ENCODE data around the gene RGS3.
A peak's percentile ranks its signal among the peaks of the same experiment; 100 is the strongest.

Gene RGS3

DNA sequence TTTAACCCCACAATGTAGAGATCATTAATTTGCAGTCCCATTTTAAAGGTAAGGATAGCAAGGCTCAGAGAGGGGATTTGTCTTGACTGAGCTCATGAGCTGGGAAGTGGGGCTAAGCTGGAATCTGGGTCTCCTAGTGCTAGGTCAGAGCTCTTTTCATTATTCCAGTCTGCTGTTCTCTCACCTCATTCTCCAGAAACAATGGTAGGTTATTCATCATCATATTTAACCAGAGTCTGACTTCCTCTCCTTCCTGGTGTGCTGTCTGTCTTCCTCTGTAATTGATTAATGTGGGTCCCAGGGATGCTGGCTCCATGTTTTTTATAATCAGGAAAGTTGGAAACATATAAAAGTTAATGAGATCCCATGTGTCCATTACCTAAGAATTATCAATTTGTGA is 32.3 kb upstream of the RGS3 start:
- no peak for TF ChIP-seq CREB1 (IDR thresholded peaks at IDR 0.05; ENCODE audit: low read depth)
- no peak for TF ChIP-seq CEBPB (IDR thresholded peaks at IDR 0.05)
- TF ChIP-seq, protein P1, sequence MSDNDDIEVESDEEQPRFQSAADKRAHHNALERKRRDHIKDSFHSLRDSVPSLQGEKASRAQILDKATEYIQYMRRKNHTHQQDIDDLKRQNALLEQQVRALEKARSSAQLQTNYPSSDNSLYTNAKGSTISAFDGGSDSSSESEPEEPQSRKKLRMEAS (IDR thresholded peaks at IDR 0.05) = no peak
- TF ChIP-seq NFIC (IDR thresholded peaks at IDR 0.05) = no peak
- TF ChIP-seq EP300 (IDR thresholded peaks at IDR 0.05; ENCODE audit: borderline replicate concordance) = no peak
- TF ChIP-seq TEAD4 (IDR thresholded peaks at IDR 0.05) = no peak
- TF ChIP-seq TAF1 (IDR thresholded peaks at IDR 0.05; ENCODE audit: low read depth) = no peak
- TF ChIP-seq RAD21 (IDR thresholded peaks at IDR 0.05; ENCODE audit: low read depth) = no peak
- TF ChIP-seq YY1 (IDR thresholded peaks at IDR 0.05; ENCODE audit: low read depth) = no peak
- no peak for TF ChIP-seq ZBTB7A (IDR thresholded peaks at IDR 0.05; ENCODE audit: low read depth)
- no peak for TF ChIP-seq FOXM1 (IDR thresholded peaks at IDR 0.05; ENCODE audit: borderline replicate concordance, low read depth)
- TF ChIP-seq, protein P2, sequence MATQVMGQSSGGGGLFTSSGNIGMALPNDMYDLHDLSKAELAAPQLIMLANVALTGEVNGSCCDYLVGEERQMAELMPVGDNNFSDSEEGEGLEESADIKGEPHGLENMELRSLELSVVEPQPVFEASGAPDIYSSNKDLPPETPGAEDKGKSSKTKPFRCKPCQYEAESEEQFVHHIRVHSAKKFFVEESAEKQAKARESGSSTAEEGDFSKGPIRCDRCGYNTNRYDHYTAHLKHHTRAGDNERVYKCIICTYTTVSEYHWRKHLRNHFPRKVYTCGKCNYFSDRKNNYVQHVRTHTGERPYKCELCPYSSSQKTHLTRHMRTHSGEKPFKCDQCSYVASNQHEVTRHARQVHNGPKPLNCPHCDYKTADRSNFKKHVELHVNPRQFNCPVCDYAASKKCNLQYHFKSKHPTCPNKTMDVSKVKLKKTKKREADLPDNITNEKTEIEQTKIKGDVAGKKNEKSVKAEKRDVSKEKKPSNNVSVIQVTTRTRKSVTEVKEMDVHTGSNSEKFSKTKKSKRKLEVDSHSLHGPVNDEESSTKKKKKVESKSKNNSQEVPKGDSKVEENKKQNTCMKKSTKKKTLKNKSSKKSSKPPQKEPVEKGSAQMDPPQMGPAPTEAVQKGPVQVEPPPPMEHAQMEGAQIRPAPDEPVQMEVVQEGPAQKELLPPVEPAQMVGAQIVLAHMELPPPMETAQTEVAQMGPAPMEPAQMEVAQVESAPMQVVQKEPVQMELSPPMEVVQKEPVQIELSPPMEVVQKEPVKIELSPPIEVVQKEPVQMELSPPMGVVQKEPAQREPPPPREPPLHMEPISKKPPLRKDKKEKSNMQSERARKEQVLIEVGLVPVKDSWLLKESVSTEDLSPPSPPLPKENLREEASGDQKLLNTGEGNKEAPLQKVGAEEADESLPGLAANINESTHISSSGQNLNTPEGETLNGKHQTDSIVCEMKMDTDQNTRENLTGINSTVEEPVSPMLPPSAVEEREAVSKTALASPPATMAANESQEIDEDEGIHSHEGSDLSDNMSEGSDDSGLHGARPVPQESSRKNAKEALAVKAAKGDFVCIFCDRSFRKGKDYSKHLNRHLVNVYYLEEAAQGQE (IDR thresholded peaks at IDR 0.05; ENCODE audit: low read depth) = no peak
- TF ChIP-seq, protein P3, sequence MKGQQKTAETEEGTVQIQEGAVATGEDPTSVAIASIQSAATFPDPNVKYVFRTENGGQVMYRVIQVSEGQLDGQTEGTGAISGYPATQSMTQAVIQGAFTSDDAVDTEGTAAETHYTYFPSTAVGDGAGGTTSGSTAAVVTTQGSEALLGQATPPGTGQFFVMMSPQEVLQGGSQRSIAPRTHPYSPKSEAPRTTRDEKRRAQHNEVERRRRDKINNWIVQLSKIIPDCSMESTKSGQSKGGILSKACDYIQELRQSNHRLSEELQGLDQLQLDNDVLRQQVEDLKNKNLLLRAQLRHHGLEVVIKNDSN (IDR thresholded peaks at IDR 0.05) = no peak
- TF ChIP-seq EGR1 (IDR thresholded peaks at IDR 0.05) = no peak
- no peak for TF ChIP-seq TCF12 (IDR thresholded peaks at IDR 0.05; ENCODE audit: low read depth)

DNA sequence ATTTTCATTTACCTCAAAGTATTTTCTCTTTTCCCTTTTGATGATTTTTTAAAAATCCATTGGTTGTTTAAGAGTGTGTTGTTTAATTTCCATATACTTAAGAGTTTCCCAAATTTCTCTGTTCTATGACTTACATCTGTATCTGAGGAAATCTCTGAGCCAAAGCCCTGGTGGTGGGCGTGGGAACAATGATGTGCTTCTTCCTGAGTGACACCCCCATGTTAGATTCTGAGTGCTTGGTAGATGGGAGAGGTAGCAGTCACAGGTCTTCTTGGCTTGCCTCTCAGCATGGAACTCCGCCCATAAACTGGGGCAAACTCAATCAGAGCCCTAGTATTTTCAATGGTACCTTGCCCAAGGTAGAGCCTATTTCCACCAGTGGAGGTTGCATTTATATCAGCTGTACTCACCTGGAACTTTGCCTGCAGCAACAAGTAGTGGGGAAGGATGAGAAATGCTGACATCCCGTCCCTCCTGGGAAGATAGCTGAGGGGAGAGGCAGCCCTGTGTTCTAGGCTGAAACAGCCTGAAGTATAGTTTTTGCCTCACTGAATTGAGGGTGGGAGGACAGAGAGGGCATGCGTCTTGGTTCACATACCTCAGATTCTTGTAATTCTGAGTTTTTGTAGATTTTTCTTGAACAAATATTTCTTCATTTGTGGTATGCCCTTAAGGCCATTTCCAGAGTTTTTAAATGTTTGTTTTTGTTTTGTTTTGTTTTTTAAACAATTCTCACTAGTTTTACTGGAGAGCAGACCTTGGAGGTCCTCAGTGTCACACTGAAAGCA is 26.6 kb upstream of the RGS3 start:
- TF ChIP-seq EP300 (IDR thresholded peaks at IDR 0.05; ENCODE audit: borderline replicate concordance) = no peak

DNA sequence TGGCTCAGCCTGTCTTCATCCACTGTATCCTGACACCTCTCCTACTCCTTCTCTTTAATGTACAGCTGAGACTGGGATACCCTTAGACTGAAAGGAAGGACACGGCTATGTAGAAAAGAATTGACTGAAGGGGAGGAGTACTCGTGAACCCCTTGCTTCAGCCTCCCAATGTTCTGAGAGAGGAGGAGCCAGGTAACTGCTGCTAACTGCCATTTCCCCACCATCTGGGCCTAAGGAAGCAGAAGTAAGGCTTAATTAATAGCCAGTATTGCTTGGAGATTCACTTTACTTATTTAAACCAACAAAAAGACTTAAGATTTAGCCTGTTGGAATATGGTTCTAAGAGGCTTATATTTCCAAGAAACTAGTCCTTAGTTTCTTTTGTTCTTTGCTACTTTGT is 18.8 kb upstream of the RGS3 start:
- TF ChIP-seq TAF1 (IDR thresholded peaks at IDR 0.05; ENCODE audit: low read depth) = no peak

DNA sequence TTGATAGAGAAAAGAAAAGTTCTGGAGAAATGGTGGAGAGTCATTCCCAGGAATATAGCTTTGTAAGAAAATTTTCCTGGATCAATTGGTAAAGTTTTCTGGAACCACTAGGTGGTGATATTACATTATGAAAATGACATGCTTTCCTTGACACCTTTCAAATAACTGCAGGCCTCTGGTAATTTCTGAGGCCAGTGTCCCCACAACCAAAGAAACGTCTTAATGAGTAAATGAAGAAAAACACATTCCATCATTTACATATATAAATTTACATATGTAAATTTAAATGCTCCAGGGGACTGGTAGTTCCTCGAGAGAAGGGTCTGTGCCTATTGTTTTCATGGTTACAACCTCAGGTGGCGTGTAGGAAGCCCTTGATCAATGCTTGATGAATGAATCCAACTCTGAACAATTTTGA is 17.2 kb upstream of the RGS3 start:
- TF ChIP-seq, protein P3 (IDR thresholded peaks at IDR 0.05) = no peak
- no peak for TF ChIP-seq FOXM1 (IDR thresholded peaks at IDR 0.05; ENCODE audit: borderline replicate concordance, low read depth)
- peak; percentile 81 for TF ChIP-seq RAD21 (IDR thresholded peaks at IDR 0.05; ENCODE audit: low read depth)
- TF ChIP-seq CEBPB (IDR thresholded peaks at IDR 0.05) = no peak
- no peak for TF ChIP-seq EGR1 (IDR thresholded peaks at IDR 0.05)

DNA sequence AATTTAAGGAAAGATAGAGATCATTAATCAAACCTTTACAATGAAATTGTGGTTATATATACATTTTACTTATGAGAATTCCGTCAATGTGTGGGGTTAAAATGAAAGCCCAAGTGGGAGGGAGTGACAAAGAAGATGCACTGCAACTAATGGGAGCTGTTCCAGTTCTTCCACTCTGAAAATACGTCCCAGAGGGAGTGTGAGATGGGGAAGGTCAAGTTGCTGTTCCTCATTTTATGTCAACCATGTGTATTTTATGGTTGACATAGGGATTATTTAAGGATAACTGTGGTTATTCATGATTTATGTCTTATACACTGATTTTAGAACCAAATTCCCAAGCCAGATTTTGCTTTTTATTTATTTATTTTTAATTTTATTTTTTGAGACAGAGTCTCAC is 14.2 kb upstream of the RGS3 start:
- TF ChIP-seq ZBTB7A (IDR thresholded peaks at IDR 0.05; ENCODE audit: low read depth) (no peak), RAD21 (IDR thresholded peaks at IDR 0.05; ENCODE audit: low read depth) (no peak), EGR1 (IDR thresholded peaks at IDR 0.05) (no peak), NFIC (IDR thresholded peaks at IDR 0.05) (no peak), TEAD4 (IDR thresholded peaks at IDR 0.05) (no peak), EP300 (IDR thresholded peaks at IDR 0.05; ENCODE audit: borderline replicate concordance) (no peak), CEBPB (IDR thresholded peaks at IDR 0.05) (no peak), CREB1 (IDR thresholded peaks at IDR 0.05; ENCODE audit: low read depth) (no peak), YY1 (IDR thresholded peaks at IDR 0.05; ENCODE audit: low read depth) (no peak), TAF1 (IDR thresholded peaks at IDR 0.05; ENCODE audit: low read depth) (no peak)
- TF ChIP-seq, protein P3 (IDR thresholded peaks at IDR 0.05) = no peak
- TF ChIP-seq, protein P1 (IDR thresholded peaks at IDR 0.05) = no peak
- TF ChIP-seq, protein P2 (IDR thresholded peaks at IDR 0.05; ENCODE audit: low read depth) = no peak

DNA sequence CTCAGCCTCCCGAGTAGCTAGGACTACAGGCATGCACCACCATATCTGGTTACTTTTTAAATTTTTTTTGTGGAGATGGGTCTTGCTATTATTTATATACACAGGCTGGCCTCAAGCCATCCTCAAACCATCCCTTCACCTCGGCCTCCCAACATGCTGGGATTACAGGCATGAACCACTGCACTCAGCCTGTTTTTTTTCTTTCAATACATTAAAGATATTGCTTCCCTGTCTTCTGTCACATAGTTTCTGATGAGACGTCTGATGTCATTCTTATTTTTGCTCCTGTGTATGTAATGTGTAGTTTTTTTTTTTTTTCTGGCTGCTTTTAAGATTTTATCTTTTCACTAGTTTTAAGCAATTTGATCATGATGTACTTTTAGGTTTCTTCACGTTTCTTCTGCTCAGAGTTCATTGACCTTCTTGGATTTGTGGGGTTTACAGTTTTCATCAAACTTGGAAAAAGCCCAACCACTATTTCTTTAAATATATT is 11.4 kb upstream of the RGS3 start:
- no peak for TF ChIP-seq CREB1 (IDR thresholded peaks at IDR 0.05; ENCODE audit: low read depth)
- TF ChIP-seq YY1 (IDR thresholded peaks at IDR 0.05; ENCODE audit: low read depth) = no peak
- TF ChIP-seq NFIC (IDR thresholded peaks at IDR 0.05) = no peak

Data from Ishikawa (cell line).